GM19324 (cell line): ENCODE data around the gene POLR2L.
A peak's percentile ranks its signal among the peaks of the same experiment; 100 is the strongest.

Experiments used
- ATAC-seq: cut with Tn5 transposase; IDR thresholded peaks from one replicate; pipeline ENCODE4 v1.9.1; 2021; ENCODE audit warnings: mild to moderate bottlenecking, moderate library complexity; ENCODE audit not compliant: unreplicated experiment, low FRiP score

The POLR2L gene

GRCh38 chr11:839875-840617 is 2.3 kb downstream of the POLR2L start:
- no peak for ATAC-seq

- ATAC-seq: no peak
Measured at GRCh38 chr11:839280-839623, 3.1 kb downstream of the POLR2L start.

GRCh38 chr11:838441-839279 is 3.7 kb downstream of the POLR2L start:
- ATAC-seq: no peak

- ATAC-seq: no peak
Measured at GRCh38 chr11:837990-838307, 4.4 kb downstream of the POLR2L start.

GRCh38 chr11:837189-837989 is 4.9 kb downstream of the POLR2L start:
- ATAC-seq: no peak

GRCh38 chr11:836700-837099 is 5.6 kb downstream of the POLR2L start:
- ATAC-seq: no peak

GRCh38 chr11:836274-836673 is 6.1 kb downstream of the POLR2L start:
- no peak for ATAC-seq

GRCh38 chr11:834371-835316 is 7.7 kb downstream of the POLR2L start:
- ATAC-seq: no peak

- ATAC-seq: no peak
Measured at GRCh38 chr11:833849-834311, 8.4 kb downstream of the POLR2L start.

- peak; percentile 17 for ATAC-seq
Measured at GRCh38 chr11:833114-833791, 9.1 kb downstream of the POLR2L start.

GRCh38 chr11:832529-833113 is 9.7 kb downstream of the POLR2L start, which contains the start of gene CD151:
Gene CD151 (plus strand): TSS chr11:832952. CDS start chr11:836070, 3,118 bp downstream.
- peak; percentile 37 for ATAC-seq

GRCh38 chr11:831961-832528 is 10.3 kb downstream of the POLR2L start:
- no peak for ATAC-seq

- ATAC-seq: no peak
Measured at GRCh38 chr11:831118-831864, 11.0 kb downstream of the POLR2L start.

- ATAC-seq: no peak
Measured at GRCh38 chr11:830295-831117, 11.8 kb downstream of the POLR2L start.

- ATAC-seq: no peak
Measured at GRCh38 chr11:829847-830294, 12.5 kb downstream of the POLR2L start.

GRCh38 chr11:829176-829846 is 13.0 kb downstream of the POLR2L start:
- no peak for ATAC-seq
